MCF 10A (cell line): ENCODE measurements around the gene ZNF771. TPM values are rescaled to one million over a fixed set of nuclear protein-coding genes. Genes with fewer than 3 reads are reported as not detected.

Experiments used
- BruUV-seq: library from RNA; stranded (reverse); fragments of 400-500 nt; replicated peaks from 2 replicates; lab custom pipeline; 2021; lab: Mats Ljungman, UMichigan
- CTCF ChIA-PET: fragments of 300-600 bp; sonication (Branson Sonifier 250); formaldehyde crosslinking; extraction: SDS; loops from one replicate; lab custom pipeline; 2021; ENCODE audit warnings: antibody characterized with exemption, inconsistent platforms; lab: Yijun Ruan, JAX
- POLR2A ChIA-PET: fragments of 300-600, 350-650 bp; sonication (Branson Sonifier 250); formaldehyde crosslinking; extraction: SDS; loops from one replicate; lab custom pipeline; 2020; ENCODE audit warnings: antibody characterized with exemption, inconsistent platforms; lab: Yijun Ruan, JAX
- DNase-seq: peaks from one replicate; pipeline ENCODE4 v3.0.0-alpha.2; 2018; ENCODE audit not compliant: unreplicated experiment
- H3K27ac Mint-ChIP-seq: one replicate; pipeline ENCODE4 v1.8.0; 2022; ENCODE audit warnings: mild to moderate bottlenecking, low read depth, mixed read lengths; ENCODE audit not compliant: unreplicated experiment
- H3K27me3 Mint-ChIP-seq: one replicate; pipeline ENCODE4 v1.8.0; 2022; ENCODE audit warnings: mixed read lengths; ENCODE audit not compliant: insufficient read depth, unreplicated experiment
- H3K36me3 Mint-ChIP-seq: one replicate; pipeline ENCODE4 v1.8.0; 2022; ENCODE audit warnings: mild to moderate bottlenecking, moderate library complexity, mixed read lengths; ENCODE audit not compliant: insufficient read depth, unreplicated experiment
- H3K4me1 Mint-ChIP-seq: one replicate; pipeline ENCODE4 v1.8.0; 2022; ENCODE audit warnings: mixed read lengths; ENCODE audit not compliant: insufficient read depth, unreplicated experiment
- H3K4me3 Mint-ChIP-seq: one replicate; pipeline ENCODE4 v1.8.0; 2022; ENCODE audit warnings: mild to moderate bottlenecking, moderate library complexity, mixed read lengths; ENCODE audit not compliant: unreplicated experiment
- H3K9me3 Mint-ChIP-seq: one replicate; pipeline ENCODE4 v1.8.0; 2022; ENCODE audit warnings: mixed read lengths; ENCODE audit not compliant: unreplicated experiment
- CTCF ChIP-seq: fragments of 200-600 bp; IDR thresholded peaks from one replicate; pipeline ENCODE4 v1.8.0; 2022; ENCODE audit warnings: antibody characterized with exemption, mild to moderate bottlenecking; ENCODE audit not compliant: unreplicated experiment
- intact Hi-C: fragments of 100-400 bp; cut with micrococcal nuclease; formaldehyde crosslinking; loops from 2 replicates; pipeline ENCODE4 v1.14.1; 2022
- total RNA-seq: library from RNA; stranded (reverse); gene quantifications from 2 replicates; pipeline ENCODE4 v1.2.3, GENCODE V29; 2022

The ZNF771 gene
- total RNA-seq, 1 experiment from 2014 or later = 8.3 TPM

GRCh38 chr16:30383521-30383920 lies 23.9 kb upstream of the ZNF771 start:
- Mint-ChIP-seq H3K4me3 (no peak overlapping the region), H3K36me3 (peaks cover 20% of the 10 kb centered on the region), H3K27me3 (no peaks in the 10 kb centered on the region), H3K4me1 (peaks cover 7% of the 10 kb centered on the region), H3K9me3 (no peaks in the 10 kb centered on the region), H3K27ac (no peak overlapping the region)
- POLR2A ChIA-PET = interaction anchor here (1.0 to 1.7 kb wide), 5 partner anchors 9 to 29 kb away, joined by 3 to 9 read pairs (median 4); partner anchors contain the start of genes CD2BP2 and ZNF771
- CTCF ChIA-PET = interaction anchor here (0.6 to 1.3 kb wide), 2 partner anchors 11 to 20 kb away, joined by 3 to 5 read pairs; partner anchors contain the start of gene ZNF48
- no peak for DNase-seq
- TF ChIP-seq CTCF = no peak
- intact Hi-C loops = no loop called here
- BruUV-seq = no TSS peak

GRCh38 chr16:30394592-30395154 lies 12.7 kb upstream of the ZNF771 start:
- ChIA-PET POLR2A (interaction anchor here (0.6 to 4.8 kb wide), 10 partner anchors 8 to 177 kb away, joined by 3 to 66 read pairs (median 6); partner anchors contain the start of genes CD2BP2, ZNF688 and ZNF771), CTCF (interaction anchor here (0.7 to 2.3 kb wide), 13 partner anchors 8 to 302 kb away, joined by 3 to 11 read pairs (median 6); partner anchors contain the start of genes TBX6 and ZNF688)
- no peaks in the 10 kb centered on the region for H3K27me3 Mint-ChIP-seq
- DNase-seq = no peak
- peaks cover 7% of the 10 kb centered on the region for H3K4me1 Mint-ChIP-seq
- no peaks in the 10 kb centered on the region for H3K9me3 Mint-ChIP-seq
- no peaks in the 10 kb centered on the region for H3K36me3 Mint-ChIP-seq
- H3K27ac Mint-ChIP-seq = peak overlapping the region; percentile 3
- intact Hi-C loops = no loop called here
- H3K4me3 Mint-ChIP-seq = peak overlapping the region; percentile 83
- TF ChIP-seq CTCF = no peak
- BruUV-seq = no TSS peak

GRCh38 chr16:30395155-30395991 lies 12.0 kb upstream of the ZNF771 start, which contains the start of gene ZNF48:
ZNF48 (plus strand) TSS chr16:30395420; CDS start chr16:30395795, 375 bp downstream.
- peak; percentile 39 for TF ChIP-seq CTCF
- H3K36me3 Mint-ChIP-seq = no peaks in the 10 kb centered on the region
- ChIA-PET POLR2A (interaction anchor here (0.7 to 4.8 kb wide), 15 partner anchors 9 to 298 kb away, joined by 3 to 66 read pairs (median 4); partner anchors contain the start of genes CD2BP2, ZNF688 and ZNF771), CTCF (interaction anchor here (0.6 to 2.2 kb wide), 18 partner anchors 8 to 303 kb away, joined by 3 to 11 read pairs (median 4); partner anchors contain the start of genes DCTPP1, TBX6 and ZNF688)
- intact Hi-C loops = no loop called here
- no peaks in the 10 kb centered on the region for H3K27me3 Mint-ChIP-seq
- peaks cover 7% of the 10 kb centered on the region for H3K4me1 Mint-ChIP-seq
- H3K9me3 Mint-ChIP-seq = no peaks in the 10 kb centered on the region
- peak within 1 kb of the TSS; percentile 83 for H3K4me3 Mint-ChIP-seq
- DNase-seq = peak; percentile 56
- no TSS peak for BruUV-seq
- H3K27ac Mint-ChIP-seq = peak within 1 kb of the TSS; percentile 44
